ENCODE results near the gene ARPC5.

The ARPC5 gene

GRCh38 chr1:183635606-183636333, at the start of gene ARPC5:
Gene ARPC5 (minus strand): TSS chr1:183635783. CDS start chr1:183635659, 124 bp downstream.
- TF ChIP-seq GATA2 (IDR thresholded peaks at IDR 0.05; ENCODE audit: low read depth, low read length): no peak
- TF ChIP-seq GATA3 (IDR thresholded peaks at IDR 0.05; ENCODE audit: low read depth, low read length): no peak

DNA sequence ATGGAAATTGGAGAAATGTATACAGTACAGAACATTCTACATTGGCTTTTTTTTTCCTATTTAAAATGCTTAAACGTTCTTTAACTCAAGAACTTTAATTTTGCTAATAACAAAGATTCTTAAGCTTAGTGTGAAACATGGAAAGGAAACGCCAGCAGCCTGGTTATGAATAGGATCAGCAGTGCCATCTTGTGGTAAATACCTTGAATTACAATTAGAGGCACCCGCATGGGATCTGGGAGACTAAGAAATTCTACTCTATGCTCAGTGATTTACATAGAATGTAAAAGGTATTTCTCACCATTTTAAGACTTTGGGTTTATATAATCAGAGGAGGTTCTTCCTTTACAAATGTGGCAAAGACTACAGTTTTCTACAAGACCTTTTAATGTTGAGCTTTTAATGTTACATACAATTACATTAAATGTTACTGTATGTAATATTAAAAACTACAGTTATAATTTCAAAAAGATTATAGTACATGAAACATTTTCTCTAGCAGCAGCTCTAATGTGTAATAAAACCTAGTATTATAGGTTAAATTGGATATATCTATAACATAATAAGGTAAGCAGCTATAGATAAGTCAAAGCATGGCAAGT, 49.6 kb upstream of the ARPC5 start:
- TF ChIP-seq GATA3 (IDR thresholded peaks at IDR 0.05; ENCODE audit: low read depth, low read length): no peak
- no peak for TF ChIP-seq GATA2 (IDR thresholded peaks at IDR 0.05; ENCODE audit: low read depth, low read length)

DNA sequence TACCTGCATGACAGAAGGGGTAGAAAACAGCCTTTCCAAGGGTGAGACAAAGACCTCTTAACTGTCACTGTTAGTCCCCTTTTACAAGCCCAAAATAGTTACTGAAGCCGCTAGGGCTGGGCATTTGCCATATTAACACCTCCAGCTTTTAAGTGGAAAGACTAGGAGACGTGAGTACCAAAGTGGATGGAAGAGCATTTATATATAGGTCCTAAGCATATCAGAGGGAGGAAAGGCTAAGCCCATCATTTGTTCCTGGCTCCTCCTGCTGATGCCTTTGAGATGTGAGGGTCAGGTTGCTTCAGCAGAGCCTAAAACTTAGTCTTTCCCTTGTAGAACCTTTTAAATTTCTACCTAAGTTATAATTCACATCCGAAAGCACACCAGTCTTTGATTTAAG, 43.2 kb upstream of the ARPC5 start:
- TF ChIP-seq GATA2 (IDR thresholded peaks at IDR 0.05; ENCODE audit: low read depth, low read length) (no peak), GATA3 (IDR thresholded peaks at IDR 0.05; ENCODE audit: low read depth, low read length) (no peak)

DNA sequence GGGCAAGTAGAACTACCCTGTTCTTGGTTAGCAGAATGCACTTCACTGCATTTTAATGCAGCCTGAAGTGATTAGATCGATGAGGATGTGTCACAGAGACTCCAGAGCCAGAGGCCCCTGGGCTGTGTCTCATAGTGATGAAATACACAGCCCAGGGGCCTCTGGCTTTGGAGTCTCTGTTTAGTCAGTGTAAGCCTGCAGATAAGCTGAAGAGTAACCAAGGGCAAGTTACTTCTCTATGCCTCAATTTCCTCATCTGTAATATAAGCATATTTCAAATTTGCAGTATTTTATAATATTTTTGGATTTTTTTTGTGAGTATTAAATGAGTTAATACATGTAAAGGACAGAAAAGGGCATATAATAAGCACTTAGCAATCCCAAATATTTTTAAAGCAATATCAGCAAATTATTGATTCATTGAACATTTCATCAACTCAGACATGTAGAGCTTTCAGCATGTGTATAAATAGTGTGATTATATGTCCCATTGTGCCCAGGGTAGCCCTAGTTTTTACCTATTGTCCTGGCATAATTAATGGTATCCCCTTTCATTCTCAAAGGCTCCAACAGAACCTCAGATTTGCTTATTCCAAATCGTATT, 41.1 kb upstream of the ARPC5 start:
- TF ChIP-seq GATA2 (IDR thresholded peaks at IDR 0.05; ENCODE audit: low read depth, low read length): peak; percentile 68
- no peak for TF ChIP-seq GATA3 (IDR thresholded peaks at IDR 0.05; ENCODE audit: low read depth, low read length)

DNA sequence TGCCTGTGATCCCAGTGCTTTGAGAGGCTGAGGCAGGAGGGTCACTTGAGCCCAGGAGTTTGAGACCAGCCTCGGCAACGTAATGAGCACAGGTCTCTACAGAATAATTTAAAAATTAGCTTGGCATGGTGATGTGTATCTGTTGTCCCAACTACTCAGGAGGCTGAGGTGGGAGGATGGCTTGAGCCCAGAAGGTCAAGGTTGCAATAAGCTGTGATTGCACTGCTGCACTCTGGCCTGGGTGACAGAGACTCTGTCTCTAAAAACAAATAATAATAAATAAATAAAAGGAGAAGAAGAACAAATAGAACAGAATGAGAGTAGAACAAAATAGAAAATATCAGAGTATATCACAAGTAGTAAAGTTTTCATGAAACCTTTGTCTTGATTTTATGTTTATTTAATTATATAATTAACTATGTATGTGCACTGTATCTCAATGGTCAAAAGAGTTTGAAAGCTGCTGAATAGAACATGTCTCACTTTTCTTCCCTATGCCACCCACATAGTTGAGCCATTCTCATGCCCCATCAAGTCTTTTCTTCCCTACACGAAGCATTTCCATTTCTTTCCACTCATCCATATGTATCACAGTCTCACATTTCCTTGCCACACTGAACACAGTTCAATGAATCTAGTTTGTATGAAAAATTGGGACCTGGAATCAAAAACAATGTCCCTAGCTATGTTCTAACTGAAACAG, 40.5 kb upstream of the ARPC5 start:
- TF ChIP-seq GATA3 (IDR thresholded peaks at IDR 0.05; ENCODE audit: low read depth, low read length): no peak
- TF ChIP-seq GATA2 (IDR thresholded peaks at IDR 0.05; ENCODE audit: low read depth, low read length): no peak

DNA sequence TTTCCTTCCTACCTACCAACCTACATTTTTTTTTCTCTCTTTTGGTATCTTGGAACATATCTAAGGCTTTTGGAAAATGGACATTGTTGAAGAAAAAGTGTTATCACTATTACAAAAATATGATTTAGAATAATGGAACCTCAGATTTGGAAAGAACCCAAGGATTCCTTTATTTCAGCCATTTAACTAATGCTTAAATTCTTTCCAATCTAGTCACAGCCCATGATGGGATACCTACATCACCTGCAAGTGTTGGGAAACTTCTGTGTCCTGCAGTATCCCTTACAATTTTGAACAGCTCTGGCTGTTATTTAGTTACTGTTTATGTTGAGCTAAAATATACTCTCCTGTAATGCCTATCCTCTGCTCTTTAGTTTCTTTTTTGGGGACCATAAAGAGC, 39.8 kb upstream of the ARPC5 start:
- TF ChIP-seq GATA2 (IDR thresholded peaks at IDR 0.05; ENCODE audit: low read depth, low read length): no peak
- TF ChIP-seq GATA3 (IDR thresholded peaks at IDR 0.05; ENCODE audit: low read depth, low read length): no peak

- no peak for TF ChIP-seq GATA2 (IDR thresholded peaks at IDR 0.05; ENCODE audit: low read depth, low read length)
- no peak for TF ChIP-seq GATA3 (IDR thresholded peaks at IDR 0.05; ENCODE audit: low read depth, low read length)
Observed at GRCh38 chr1:183674886-183675285, 39.3 kb upstream of the ARPC5 start.

DNA sequence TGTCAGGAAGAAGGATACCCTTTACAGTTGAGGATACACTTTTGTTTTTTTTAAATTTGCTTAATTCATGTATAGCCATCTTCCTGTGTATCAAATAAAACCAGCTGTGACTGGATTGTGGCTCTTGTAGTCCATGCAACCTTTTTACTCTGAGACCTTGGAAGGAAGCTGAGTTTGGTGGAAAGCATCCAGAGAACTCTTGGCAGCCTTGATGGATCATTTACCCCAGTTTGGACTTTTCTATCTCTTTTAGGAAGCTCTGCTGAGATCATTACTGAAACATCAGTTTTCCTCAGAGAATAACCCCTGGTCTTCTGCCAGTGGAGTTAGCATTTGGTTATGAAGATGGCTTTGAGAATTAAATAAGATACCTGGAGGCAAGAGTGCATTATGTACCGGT, 38.8 kb upstream of the ARPC5 start:
- TF ChIP-seq GATA3 (IDR thresholded peaks at IDR 0.05; ENCODE audit: low read depth, low read length) (no peak), GATA2 (IDR thresholded peaks at IDR 0.05; ENCODE audit: low read depth, low read length) (no peak)

- no peak for TF ChIP-seq GATA3 (IDR thresholded peaks at IDR 0.05; ENCODE audit: low read depth, low read length)
- TF ChIP-seq GATA2 (IDR thresholded peaks at IDR 0.05; ENCODE audit: low read depth, low read length): no peak
Observed at GRCh38 chr1:183673605-183674323, 38.2 kb upstream of the ARPC5 start.

DNA sequence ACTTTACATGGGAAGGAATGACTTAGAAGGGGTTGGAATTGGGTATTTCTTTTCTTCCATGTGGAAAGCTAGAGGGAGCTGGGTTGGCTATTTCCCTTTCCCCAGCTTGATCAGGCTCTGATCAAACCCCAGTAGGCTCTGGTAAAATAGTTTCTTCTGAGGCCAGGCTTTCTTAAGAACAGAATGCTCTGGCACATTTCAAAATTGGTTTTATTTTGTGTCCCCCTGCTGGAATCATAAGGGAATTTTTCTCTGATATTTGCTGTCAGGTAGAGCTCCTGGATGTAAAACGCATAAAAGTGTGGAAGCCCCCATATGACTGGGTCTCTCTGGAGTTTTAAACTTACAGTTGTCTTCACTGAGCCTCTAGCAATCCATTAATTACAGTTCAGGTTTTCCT, 34.6 kb upstream of the ARPC5 start:
- TF ChIP-seq GATA2 (IDR thresholded peaks at IDR 0.05; ENCODE audit: low read depth, low read length) (no peak), GATA3 (IDR thresholded peaks at IDR 0.05; ENCODE audit: low read depth, low read length) (no peak)

- no peak for TF ChIP-seq GATA3 (IDR thresholded peaks at IDR 0.05; ENCODE audit: low read depth, low read length)
Observed at GRCh38 chr1:183656355-183656754, 20.8 kb upstream of the ARPC5 start.

GRCh38 chr1:183655562-183656075, 20.0 kb upstream of the ARPC5 start:
- TF ChIP-seq GATA3 (IDR thresholded peaks at IDR 0.05; ENCODE audit: low read depth, low read length) (no peak), GATA2 (IDR thresholded peaks at IDR 0.05; ENCODE audit: low read depth, low read length) (no peak)

DNA sequence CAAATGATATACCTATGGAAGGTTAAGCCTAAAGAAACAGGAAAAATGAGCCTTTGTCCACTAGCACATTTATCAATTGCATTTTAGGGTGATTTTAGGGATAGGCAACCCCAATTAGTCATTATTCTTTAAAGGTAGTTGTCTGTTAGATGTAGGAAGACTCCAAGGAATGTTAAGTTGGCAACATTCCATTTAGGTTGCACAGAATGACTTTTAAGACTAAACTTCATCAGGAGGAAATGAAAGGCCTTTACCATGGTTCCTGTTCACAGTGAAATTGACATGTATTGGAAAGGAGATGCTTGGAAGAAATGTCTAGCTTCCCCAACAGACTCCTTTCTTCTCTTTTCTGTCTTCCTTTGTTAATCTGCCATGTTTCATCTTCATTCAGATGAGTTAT, 19.1 kb upstream of the ARPC5 start:
- no peak for TF ChIP-seq GATA3 (IDR thresholded peaks at IDR 0.05; ENCODE audit: low read depth, low read length)
- TF ChIP-seq GATA2 (IDR thresholded peaks at IDR 0.05; ENCODE audit: low read depth, low read length): no peak

Measured in SH-SY5Y (cell line).